HG03432 (cell line): ENCODE data around the gene HS3ST2.
"Not testable (repeated sequence)": the region's sequence is repeated elsewhere in the genome, so short reads cannot be mapped to it uniquely, and the experiment has no call there.

Experiments
- ATAC-seq: cut with Tn5 transposase; IDR thresholded peaks from one replicate; pipeline ENCODE4 v1.9.1; 2021; ENCODE audit warnings: mild to moderate bottlenecking, moderate library complexity; ENCODE audit not compliant: unreplicated experiment

The HS3ST2 gene

DNA sequence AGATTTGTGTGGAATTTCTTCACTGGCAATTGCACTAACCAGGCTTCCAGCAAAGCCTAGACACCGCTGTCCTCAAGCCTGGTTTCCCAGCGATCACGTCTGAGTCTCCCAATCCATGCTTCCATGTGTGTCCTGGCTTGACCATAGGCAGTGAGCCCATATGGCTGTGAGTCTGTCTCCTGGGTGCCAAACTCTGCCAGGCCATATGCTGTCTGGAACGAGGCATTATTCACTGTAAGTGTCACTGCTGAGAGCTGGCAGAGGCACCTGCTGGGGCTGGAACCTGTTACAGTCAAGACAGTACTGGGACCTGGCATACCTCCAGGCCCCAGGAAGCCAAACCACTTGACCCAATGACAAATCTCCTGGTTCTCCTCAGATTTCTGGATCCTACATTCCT, 60.4 kb downstream of the HS3ST2 start:
- ATAC-seq, result no peak

DNA sequence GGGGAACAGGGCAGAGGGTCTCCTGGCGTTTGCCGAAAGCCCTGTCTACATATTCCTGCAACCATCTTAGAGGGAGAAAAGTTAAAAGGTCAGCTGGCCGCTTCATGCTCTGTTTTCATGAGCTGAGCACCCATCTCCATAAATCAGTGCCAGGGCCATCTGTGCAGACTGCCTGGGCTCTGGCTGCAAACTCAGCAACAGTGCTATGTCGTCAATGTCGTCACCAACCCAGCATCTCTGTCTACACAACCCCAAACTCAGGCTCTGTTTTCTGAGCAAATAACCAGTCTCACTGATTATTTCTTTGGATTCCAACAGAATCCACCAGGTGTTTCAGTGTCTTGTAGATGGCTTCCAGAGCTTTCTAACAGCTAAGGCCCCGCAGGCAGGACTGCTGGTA, 65.0 kb downstream of the HS3ST2 start:
- no peak for ATAC-seq

DNA sequence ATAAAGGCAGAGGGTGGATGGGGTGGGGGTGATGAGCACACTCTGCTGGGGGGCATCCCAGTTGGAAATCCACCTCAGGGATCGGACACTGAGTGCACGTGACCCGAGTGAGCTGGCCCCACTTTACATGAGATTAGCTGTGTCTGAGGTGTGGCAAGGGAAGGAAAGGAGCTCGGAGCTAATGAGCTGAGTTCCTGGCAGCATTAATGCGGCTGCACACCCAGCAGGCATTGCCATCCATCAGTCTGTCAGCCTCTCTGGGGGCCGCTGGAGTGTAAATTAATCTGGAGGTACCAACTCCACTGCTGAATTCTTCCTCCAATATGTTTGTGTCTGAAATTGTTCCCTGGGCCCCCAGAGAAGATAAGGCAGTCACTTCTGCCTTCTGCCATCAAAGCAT, 65.5 kb downstream of the HS3ST2 start:
- no peak for ATAC-seq

DNA sequence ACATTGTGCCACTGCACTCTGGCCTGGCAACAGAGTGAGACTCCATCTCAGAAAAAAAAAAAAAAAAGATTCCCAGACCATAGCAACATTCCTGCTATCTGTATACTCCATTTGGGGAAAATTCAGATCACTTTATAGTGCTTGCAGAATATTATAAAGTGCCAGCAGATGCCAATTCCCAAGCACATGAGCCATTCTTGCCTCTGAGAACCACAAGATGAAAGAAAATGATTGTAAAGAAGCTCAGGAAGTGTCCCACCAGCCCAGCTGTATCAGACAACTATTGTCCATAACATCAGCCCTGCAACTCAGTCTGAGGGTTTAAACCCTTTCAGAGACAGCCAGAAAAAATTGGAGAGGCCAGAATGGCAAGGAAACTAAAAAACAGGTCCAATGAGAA, 69.0 kb downstream of the HS3ST2 start:
- no peak for ATAC-seq

DNA sequence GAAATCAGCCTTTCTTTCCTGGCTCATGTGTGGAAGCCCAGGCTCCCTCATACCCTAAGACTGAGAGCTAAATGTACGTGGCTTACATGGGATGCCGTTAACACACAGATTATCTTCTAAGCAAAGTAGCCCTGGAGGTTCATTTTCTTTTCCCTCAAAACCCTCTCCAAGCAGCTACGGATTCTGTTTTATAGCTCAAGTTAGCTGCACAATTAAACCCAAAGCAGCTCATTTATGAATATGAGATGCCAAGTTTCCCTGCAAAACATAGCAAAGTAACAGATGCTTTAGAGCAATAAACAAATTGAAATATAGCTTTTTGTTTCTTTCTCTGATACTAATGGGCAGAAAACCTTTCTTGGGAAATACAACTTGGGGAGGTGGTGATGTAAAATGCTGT, 72.0 kb downstream of the HS3ST2 start:
- no peak for ATAC-seq

DNA sequence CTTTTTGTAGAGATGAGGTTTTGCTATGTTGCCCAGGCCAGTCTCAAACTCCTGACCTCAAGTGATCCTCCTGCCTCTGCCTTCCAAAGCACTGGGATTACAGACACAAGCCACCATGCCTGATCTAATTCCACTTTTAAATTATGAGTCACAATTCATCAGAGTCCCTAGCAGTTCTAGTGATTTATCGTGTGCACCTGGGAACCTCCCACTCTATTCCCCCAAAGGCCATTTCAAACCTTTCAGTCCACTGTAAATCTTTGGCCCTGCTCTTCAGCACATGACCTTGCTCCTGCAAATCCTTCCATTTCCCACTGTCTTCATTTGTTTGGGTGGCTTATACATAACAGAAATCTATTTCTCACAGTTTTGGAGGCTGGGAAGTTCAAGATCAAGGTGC, 73.0 kb downstream of the HS3ST2 start:
- ATAC-seq, result no peak

DNA sequence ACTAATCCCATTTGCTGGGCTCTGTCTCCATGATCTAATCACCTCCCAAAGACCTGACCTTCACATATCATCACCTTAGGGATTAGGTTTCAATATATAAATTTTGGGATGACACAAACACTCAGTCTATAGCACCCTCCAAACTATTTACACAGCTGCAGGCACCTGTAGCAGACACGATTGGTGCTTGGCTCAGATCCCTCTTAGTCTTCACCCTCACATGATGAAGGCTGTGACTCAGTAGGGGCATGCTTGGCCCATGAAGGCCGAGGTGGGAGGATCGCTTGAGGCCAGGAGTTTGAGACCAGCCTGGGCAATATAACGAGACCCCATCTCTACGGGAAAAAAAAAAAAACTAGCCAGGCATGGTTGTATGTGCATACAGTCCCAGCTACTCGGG, 73.5 kb downstream of the HS3ST2 start:
- ATAC-seq, result no peak

DNA sequence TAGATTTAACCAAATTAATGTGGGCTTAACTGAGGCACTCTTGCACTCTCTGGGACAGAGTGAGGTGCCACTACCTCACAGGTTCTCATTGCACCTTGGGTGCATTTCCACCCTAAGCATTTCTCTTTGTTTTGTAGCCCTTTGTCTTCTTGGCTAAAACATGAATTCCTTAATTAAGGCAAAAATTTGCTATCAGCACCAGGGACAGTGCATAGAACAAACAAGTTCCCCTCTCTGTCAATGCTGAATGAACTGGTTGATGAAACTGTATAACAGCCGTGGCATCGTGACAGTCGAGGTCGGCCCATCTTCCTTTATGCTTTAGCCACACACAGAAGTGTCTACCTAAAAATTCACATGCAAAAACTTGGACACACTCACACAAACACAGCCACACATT, 74.8 kb downstream of the HS3ST2 start:
- no peak for ATAC-seq

DNA sequence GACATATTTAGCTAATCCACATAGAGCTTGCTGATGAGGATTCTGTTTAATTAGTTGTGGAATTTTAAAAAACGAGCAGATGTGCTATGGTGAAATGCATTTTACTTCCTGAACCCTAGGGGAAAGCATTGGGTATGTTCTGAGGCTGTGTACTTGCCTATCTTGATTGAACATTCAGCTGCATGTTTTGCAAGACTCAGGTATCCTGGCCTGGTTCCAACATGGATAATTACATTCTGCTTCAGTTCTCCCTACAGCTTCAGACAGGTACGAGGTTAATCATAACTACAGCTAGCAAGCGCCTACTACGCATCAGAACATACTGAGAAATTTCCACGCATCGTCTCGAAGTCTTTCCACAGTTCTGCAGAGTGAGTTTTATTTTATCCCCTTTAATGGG, 77.0 kb downstream of the HS3ST2 start:
- ATAC-seq, result no peak

DNA sequence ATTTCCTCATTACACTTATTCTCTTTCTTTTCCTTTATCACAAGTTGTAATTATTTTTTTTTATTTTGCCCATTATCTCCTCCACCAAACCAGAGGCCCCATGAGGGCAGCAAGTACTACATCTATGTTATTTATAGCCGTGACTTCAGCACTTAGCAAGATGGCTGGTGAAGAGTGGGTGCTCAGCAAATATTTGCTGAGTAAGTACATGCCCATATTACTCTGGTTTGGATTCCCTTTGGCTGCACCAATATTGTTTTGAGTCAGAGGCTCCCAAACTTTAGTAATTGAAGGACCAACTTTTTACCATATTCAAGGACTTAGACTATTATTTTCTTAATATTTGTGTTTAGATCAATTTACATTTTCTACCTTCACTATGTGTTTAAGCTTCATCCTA, 83.2 kb downstream of the HS3ST2 start:
- no peak for ATAC-seq

DNA sequence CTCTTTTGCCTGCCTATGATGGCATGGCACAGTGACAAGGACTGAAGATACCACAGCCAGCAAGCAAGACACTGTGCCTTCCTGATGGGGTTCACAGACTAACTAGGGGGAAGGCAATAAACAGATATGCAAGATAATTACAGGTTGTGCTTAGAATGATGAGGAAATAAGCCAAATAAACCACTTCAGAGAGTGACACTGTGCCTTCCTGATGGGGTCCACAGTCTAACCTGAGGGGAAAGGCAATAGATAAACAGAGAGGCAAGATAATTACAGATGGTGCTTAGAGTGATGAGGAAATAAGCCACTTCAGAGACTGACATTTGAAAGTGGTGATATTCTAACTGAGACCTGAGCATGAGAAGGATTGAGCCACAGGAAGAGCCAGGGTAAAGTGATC, 84.2 kb downstream of the HS3ST2 start:
- no peak for ATAC-seq

DNA sequence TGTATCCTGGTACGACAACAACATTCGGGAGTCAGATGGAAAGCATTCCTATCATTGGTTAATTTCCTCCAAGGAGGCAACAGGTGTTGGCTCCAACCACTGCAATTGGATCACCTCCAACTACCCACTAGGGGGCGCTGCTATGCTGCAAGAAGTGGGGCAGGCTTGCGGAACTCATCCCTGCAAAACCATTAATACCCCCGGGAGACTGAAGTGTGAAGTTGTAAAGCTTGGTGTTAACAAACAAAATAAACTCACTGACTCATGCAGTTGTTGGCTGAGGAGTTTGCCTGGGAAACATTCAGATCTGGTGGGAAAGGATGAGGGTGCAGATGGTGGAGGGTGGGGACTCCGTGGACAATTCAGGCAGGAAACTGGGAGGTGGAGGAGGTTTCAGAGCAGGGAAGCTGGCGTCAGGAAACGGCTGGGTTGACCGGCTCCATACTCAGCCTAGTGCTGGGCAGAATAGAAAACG, 84.9 kb downstream of the HS3ST2 start:
- no peak for ATAC-seq

DNA sequence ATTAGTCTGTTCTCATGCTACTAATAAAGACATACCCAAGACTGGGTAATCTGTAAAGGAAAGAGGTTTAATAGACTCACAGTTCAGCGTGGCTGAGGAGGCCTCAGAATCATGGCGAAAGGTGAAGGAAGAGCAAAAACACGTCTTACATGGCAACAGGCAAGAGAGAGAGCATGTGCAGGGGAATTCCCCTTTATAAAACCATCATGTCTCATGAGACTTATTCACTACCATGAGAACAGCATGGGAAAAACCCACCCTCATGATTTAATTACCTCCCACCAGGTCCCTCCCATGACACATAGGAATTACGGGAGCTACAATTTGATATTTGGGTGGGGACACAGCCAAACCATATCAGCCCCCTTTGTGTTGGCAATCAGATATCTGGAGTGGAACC, 85.6 kb downstream of the HS3ST2 start:
- ATAC-seq, result not testable (repeated sequence)

DNA sequence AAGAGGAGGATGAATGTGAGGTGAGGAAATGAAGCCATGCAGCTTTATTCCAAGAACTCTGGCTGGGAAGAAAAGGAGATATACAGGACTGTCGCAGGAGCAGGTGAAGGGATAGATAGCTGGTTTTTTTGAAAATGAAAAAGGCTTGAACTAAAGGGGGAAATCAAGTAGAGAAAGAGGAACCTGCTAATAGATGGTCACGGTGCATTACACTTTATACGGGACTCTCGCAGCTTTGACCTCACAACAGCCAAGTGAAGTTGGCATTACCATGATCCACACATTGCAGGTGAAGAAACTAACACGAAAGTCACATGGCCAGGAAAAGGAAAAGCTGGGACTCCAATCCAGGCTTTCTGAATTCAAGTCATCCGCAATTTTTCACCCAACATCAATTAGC, 86.9 kb downstream of the HS3ST2 start:
- ATAC-seq, result no peak

DNA sequence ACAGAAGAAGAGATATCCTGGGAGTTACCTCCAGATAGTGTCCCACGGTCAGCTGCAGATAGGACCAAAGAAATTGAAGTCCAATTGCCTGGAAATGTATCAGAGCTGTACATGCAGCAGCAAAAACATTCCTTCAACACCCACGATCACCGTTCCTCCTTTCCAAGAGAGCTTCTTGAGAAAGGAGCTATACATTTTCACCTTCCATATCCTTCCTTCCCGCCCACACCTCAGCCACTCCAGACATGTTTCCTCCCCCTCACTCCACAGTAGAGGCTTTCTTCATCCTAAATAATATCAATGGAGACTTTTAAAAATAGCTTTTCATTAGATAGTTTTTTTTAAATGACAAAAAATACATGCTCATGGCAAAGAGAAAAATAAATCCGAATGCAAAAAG, 87.6 kb downstream of the HS3ST2 start:
- ATAC-seq, result no peak

DNA sequence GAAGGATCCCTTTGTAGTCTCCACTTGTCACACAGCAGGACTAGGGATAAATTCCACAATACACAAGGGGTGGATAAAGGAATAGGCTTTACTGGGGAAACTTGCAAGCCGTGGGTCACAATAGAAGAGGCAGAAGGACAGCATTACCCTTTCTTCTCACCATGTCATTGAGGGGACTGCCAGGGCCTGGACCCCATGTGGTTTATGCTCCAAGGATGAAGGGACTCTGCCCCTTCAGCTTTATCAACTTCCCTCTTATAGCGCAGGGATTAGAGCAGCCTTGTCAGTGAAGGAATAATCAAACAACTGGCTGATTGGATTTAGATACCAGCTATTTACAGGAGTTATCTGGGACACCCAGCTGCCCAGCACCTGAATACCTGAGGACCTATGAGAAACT, 89.8 kb downstream of the HS3ST2 start:
- ATAC-seq, result no peak

DNA sequence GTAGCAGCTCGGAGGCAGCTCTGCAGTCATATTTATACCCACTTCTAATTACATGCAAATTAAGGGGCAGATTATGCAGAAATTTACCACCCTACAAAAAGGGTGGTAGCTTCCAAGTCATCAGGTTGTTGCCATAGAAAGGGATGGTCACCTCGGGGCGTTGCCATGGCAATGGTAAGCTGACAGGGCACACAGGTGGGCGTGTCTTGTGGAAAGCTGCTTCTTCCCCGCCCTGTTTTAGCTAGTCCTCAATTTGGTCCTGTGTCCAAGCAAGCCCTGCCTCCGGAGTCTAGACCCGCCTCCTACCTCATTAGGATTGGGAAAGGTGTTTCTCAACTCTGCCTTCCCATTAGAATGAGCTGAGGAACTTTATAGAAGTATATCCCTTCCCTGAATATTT, 98.7 kb downstream of the HS3ST2 start:
- no peak for ATAC-seq

DNA sequence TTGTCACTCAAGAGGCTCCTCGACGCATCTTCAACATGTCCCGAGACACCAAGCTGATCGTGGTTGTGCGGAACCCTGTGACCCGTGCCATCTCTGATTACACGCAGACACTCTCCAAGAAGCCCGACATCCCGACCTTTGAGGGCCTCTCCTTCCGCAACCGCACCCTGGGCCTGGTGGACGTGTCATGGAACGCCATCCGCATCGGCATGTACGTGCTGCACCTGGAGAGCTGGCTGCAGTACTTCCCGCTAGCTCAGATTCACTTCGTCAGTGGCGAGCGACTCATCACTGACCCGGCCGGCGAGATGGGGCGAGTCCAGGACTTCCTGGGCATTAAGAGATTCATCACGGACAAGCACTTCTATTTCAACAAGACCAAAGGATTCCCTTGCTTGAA, 101.0 kb downstream of the HS3ST2 start:
- ATAC-seq, result no peak

DNA sequence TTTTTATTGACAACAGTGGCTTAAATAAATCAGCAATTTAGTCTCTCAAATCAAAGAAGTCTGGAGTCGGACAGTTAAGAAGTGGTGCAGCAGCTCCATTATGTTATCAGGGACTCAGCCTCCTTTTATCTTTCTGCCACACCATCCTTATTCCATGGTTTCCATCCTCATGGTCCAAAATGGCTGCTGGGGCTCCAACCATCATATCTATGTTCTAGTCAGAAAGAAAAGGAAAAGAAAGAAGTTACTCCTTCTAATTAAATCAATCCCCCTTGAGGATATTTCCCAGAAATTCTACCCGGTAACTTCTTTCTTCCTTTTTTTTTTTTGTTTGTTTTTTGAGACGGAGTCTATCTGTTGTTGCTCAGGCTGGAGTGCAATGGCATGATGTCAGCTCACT, 109.5 kb downstream of the HS3ST2 start:
- ATAC-seq, result no peak

DNA sequence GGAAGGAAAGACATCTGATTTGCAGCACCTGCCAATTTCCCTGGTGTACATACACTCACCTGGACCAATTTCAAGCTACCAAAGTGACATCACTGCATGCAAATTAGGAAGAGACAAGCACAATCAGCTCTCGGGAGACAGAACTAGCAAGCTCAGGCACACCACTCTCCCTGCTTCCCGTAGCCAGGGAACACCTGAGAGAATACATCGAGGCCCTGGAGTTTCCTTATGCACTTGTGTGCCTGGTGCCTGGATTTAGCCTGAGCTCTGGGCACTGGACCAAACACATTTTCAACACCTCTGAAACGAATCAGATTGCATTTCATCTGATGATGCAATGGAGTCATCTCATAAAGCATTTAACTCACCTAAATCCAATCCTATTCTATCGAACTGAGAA, 110.5 kb downstream of the HS3ST2 start:
- no peak for ATAC-seq

DNA sequence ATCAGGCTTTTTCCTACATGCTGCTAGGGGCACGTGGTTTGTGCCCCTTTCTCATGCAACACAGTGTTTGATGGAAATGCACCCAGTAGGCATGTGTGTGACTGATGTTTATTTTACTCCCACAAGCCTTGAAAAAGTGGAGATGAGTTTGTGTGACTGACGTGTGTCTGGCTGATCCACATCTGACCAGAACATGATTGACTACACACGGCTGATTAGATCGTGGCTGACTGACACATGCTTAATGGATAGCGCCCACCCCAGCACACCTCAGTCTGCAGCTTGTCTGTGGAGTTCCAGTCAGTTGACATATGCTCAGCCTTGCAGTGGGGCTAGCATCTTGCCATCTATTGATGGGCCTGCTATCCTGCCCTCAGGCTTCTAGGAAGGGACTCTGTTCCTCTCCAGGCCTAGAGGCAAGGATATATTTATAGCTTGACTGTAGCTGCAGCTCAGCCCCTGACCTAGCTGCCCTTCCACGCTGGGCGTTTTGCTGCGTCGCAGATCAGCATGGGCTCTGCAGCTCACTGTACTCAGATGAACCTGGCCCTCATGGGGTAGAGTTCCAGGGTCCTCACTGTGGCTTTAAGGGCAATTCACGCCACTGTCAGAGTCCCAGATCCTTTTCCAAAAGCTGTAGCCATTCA, 112.3 kb downstream of the HS3ST2 start:
- no peak for ATAC-seq

DNA sequence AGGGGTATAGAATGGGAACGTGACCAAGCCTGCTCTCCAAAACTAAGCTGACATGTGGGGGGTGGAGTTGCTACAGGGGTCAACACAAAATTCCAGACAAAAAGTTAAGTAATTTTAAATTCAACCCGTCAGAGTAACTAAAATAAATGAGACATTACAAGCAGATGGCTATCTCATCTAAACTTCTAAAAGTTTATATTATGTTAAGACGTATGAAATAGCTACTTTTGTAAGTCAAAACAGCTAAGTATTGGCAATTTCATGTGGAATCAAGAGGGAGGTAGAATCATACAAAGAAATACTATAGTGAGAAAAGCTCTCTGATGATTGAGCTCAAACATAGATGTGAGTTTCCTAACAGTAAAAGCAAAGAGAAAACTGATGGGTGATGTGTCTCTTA, 113.3 kb downstream of the HS3ST2 start:
- ATAC-seq, result no peak

DNA sequence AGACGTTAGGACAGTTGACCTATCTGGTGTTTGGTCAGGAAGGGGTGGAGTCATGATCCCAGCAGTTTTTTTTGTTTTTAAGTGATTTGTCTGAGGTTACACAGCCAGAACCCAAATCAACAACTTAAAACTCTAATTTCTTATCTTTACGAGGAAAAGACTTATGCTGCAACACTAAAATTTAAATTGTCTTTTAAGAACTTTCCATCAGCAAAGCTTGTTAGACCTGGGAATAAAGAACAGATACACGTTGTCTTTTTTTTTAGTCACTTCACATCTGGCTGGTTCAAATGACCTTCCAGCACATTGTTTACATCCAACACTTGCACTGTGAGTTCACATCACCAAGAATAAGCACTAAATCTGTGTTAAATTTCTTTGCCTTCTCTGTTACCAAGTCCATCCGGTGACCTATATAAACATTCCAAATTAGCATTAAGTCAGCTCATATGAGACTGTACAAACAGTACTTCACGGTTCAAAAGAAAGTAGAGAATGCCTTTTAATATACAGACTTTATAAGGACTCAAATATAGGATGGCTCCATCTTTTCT, 115.0 kb downstream of the HS3ST2 start:
- ATAC-seq, result no peak
